ENCODE data around the gene ATE1.
A peak's percentile ranks its signal among the peaks of the same experiment; 100 is the strongest.
"Not testable (repeated sequence)": the region's sequence is repeated elsewhere in the genome, so short reads cannot be mapped to it uniquely, and the experiment has no call there.

Gene ATE1

DNA sequence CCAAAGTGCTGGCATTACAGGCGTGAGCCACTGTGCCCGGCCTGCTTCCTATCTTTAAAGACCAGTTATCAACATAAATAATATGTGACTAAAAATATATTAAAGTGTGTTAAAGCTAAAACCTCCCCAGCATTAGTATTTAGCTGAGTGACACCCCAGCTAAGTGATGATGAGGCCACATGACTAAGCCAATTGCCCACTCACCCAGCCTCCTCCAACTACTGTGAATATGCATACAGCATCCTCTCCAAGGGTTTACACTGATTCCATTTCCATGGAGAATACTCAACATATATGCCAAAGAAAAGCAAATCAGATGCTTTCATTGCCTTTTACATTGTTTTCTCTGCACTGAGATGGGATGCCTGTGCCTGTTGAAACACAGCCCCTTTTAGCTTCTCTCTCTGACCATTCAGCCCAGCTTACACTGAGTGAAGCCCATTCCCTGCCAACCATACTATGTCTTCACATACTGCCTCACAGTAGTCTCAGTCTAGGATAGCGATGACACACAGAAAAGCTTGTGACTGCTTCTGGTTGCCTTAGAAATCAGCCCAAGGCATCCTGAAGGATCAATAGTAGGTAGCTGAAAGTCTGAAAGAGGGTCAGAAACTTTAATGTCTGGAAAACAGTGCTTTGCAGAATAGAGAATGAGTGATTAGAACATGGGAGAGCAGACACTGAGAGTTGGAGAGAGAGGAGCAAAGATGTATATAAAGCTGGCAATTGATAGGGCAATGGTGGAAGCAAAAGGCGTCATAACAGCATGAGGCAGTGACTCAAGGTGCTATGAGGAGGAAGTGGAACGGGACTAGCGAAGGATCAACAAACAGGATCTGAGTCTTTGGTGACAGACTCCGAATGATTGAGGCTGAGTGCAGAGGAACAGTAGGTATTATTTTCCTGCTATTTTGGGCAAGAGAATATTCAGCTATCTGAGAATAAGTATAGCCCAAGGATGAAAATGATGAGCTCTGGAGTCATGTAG is 19.8 kb upstream of the ATE1 start:
- Mint-ChIP-seq H3K27me3 (no peaks in the 10 kb centered on the region), H3K4me3 (no peak overlapping the region), H3K4me1 (no peaks in the 10 kb centered on the region), H3K9me3 (no peaks in the 10 kb centered on the region), H3K27ac (peak overlapping the region in 1 of 2 donors; percentile 0)
- ATAC-seq = no peak
- DNase-seq = no peak

DNA sequence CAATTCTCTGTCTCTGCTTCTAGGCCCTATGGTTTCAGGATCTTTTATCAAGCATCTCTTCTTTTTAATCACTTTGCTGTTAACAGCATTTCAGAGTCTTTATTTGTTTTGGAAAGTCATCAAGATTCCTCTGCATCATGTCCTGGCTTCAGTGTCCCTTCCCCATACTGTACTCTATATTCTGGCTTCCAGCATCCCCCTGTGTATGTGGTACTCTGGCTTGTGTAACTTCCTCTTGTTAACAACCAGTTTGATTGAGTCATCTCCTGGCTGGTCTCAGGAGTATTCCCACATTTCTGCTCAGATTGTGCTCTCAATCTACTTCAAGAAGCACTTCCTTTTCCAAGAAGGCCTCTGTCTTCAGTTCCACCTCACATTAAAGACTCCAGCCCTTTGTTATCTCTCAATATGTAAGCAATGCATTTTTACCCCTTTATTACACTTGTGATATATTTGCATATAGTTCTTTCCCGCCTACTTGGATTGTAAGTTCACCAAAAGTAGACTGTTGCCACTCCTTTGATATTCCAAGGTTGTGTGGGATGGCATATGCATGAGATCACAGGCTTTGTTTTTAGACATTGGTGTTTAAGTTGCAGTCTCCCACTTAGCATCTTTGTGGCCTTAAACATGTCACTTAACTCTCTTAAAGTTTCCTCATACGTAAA is 15.1 kb upstream of the ATE1 start:
- no peak for ATAC-seq

DNA sequence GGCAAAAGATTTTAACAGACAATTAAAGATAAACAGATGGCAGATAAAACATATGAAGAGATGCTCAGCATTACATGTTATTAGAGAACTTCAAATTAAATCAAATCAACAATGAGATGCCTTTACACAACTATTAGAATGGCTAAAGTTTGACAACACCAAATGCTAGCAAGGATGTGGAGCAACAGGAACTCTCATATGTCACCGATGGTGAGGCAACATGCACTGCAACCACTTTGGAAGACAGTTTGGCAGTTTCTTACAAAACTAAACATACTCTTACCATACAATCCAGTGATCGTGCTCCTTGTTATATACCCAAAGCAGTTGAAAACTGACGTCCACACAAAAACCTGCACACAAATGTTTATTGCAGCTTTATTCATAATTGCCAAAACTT is 13.7 kb upstream of the ATE1 start:
- H3K9me3 Mint-ChIP-seq = no peaks in the 10 kb centered on the region
- ATAC-seq (no peak), DNase-seq (no peak)
- H3K27ac Mint-ChIP-seq = no peak overlapping the region
- no peaks in the 10 kb centered on the region for H3K4me1 Mint-ChIP-seq
- H3K27me3 Mint-ChIP-seq = peaks cover 26% of the 10 kb centered on the region
- no peak overlapping the region for H3K4me3 Mint-ChIP-seq

More for the DNA sequence above, 15.1 kb upstream of the ATE1 start:
- Mint-ChIP-seq H3K27ac (peak overlapping the region in 1 of 2 donors; percentile 38), H3K9me3 (no peaks in the 10 kb centered on the region), H3K4me1 (no peaks in the 10 kb centered on the region), H3K27me3 (peaks cover 16% of the 10 kb centered on the region), H3K4me3 (no peak overlapping the region)
- DNase-seq = no peak

DNA sequence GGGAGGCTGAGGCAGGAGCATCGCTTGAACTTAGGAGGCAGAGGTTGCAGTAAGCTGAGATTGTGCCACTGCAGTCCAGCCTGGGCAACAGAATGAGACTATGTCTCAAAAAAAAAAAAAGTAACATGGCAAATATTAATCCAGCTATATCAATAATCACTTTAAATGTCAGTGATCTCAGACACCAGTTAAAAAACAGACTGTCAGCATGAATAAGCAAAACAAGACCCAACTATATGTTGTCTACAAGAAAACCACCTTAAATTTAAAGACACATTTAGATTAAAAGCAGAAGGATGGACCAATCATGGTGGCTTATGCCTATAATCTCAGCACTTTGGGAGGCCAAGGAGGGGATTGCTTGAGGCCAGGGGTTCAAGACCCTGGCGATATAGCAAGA is 8.5 kb upstream of the ATE1 start:
- ATAC-seq (no peak), DNase-seq (no peak)
- H3K27ac Mint-ChIP-seq = no peak overlapping the region
- H3K9me3 Mint-ChIP-seq = no peaks in the 10 kb centered on the region
- no peaks in the 10 kb centered on the region for H3K4me1 Mint-ChIP-seq
- H3K27me3 Mint-ChIP-seq = peaks cover 26% of the 10 kb centered on the region
- H3K4me3 Mint-ChIP-seq = no peak overlapping the region

DNA sequence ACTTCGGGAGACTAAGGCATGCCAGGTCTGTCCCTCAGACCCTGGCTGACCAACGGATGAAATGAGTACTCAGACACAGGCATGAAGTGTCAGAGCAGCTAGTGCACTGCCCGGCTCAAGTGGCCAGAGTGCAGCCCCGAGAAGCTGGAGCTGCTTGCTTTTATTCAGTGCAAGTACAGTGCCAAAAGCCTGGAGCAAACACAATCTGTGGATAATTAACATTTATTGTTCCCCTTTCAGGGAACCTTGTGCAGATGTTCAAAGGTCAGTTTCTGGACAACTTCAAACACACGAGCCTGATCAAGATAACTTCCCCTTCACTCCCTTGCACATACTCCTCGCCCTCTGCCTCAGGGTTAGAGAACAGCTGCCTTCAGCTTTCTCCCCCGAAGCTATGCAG is 7.9 kb upstream of the ATE1 start:
- H3K9me3 Mint-ChIP-seq = no peaks in the 10 kb centered on the region
- H3K4me3 Mint-ChIP-seq = no peak overlapping the region
- H3K4me1 Mint-ChIP-seq = no peaks in the 10 kb centered on the region
- no peak for DNase-seq
- no peak overlapping the region for H3K27ac Mint-ChIP-seq
- no peak for ATAC-seq
- H3K27me3 Mint-ChIP-seq = peaks cover 26% of the 10 kb centered on the region

DNA sequence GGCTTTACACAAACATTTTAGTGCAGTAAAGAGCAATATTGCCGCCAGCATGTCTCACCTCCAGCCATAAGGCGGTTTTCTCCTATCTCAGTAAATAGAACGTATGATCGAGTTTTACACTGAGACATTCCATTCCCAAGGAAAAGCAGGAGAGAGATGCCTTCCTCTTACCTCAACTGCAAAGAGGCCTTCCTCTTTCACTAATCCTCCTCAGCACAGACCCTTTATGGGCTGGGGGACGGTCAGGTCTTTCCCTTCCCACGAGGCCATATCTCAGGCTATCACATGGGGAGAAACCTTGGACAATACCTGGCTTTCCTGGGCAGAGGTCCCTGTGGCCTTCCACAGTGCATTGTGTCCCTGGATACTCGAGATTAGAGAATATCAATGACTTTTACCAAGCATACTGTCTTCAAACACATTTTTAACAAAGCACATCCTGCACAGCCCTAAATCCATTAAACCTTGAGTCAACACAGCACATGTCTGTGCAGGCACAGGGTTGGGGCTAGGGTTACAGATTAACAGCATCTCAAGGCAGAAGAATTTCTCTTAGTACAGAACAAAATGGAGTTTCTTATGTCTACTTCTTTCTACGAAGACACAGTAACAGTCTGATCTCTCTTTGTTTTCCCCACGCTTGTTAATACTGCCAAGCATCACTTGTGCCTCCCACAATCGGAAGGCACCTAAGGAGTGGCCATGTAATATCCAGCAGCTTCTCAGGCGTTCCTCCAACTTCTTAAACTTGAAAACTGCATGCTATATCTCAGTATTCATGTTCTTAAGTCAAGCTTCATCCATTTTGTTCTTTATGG is 2.6 kb upstream of the ATE1 start:
- Mint-ChIP-seq H3K4me3 (peak overlapping the region in 1 of 2 donors; percentile 95), H3K4me1 (peaks cover 22% of the 10 kb centered on the region)
- H3K9me3 Mint-ChIP-seq, ATAC-seq, H3K27me3 Mint-ChIP-seq, DNase-seq, H3K27ac Mint-ChIP-seq: not testable (repeated sequence)

DNA sequence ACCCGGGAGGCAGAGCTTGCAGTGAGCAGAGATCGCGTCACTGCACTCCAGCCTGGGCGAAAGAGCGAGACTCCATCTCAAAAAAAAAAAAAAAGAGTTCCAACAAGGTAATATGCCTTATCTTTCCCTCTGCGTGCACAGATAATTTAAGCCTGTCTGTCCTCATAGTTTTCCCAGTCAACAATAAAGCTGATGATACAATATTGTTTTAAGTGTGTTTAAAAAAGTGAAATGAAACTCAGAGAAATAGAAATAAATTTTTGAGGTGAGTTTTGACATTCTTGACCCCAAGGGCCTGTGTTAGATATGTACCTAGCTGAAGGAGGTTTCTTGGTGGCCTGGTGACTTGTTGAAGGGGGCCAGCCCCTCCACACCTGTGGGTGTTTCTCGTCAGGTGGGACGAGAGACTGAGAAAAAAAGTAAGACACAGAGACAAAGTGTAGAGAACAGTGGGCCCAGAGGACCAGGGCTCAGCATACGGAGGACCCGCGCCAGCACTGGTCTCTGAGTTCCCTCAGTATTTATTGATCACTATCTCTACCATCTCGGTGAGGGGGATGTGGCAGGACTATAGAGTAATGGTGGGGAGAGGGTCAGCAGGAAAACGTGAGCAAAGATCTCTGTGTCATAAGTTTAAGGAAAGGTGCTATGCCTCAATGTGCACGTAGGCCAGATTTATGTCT is 1.9 kb upstream of the ATE1 start:
- not testable (repeated sequence) for ATAC-seq, H3K27me3 Mint-ChIP-seq, DNase-seq, H3K9me3 Mint-ChIP-seq
- peaks cover 27% of the 10 kb centered on the region for H3K4me1 Mint-ChIP-seq
- peak overlapping the region in 1 of 2 donors; percentile 95 for H3K4me3 Mint-ChIP-seq
- H3K27ac Mint-ChIP-seq = peak overlapping the region in 1 of 2 donors; percentile 35

DNA sequence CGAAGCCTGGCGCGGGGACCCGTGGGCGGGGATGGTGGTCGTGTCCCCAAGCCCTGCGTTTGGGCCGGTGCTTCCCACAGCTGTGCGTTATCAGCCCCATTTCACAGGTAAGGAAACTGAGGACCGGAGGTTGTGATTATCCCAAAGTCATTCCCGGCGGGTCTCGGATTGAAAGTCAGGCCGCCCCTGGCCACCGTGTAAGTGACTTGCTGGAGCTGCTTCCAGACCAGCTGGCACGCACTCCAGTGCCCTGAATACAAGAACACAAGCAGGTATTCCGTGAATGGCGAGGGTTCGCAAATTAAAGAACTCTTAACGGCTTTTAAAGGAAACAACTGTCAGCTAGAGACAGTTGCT is 675 bp upstream of the ATE1 start:
- H3K4me3 Mint-ChIP-seq = peak overlapping the region; percentile 94 to 95
- peak overlapping the region; percentile 92 to 100 for H3K27ac Mint-ChIP-seq
- peaks cover 27% of the 10 kb centered on the region for H3K4me1 Mint-ChIP-seq
- no peaks in the 10 kb centered on the region for H3K27me3 Mint-ChIP-seq
- DNase-seq = no peak
- H3K9me3 Mint-ChIP-seq = no peaks in the 10 kb centered on the region
- ATAC-seq = peak; percentile 2

DNA sequence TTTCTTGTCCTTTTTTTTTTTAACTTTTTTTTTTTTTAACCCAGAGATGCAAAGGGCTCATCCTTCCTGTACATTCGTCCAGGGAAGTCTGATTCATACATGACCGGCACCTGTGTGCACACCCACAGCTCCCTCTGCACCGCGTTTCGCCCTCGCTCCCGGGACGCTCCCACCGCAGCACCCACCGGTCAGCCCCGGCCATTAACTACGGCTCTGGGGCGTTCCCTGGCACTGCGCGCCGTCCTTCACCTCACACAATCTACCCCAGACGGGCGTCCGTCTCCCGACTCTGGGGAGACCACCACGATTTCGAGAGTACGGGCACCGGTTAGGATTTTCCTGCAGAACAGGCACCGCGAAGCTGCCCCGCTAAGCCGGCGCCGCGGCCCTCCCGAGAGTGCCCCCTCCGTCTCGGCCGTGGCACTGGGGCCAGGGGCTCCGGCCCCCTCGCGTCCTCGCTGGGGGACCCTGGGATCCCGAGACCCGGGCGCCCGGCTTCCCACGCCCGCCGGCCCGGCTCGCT is 452 bp downstream of the ATE1 start:
- peak overlapping the region; percentile 94 to 95 for H3K4me3 Mint-ChIP-seq
- no peaks in the 10 kb centered on the region for H3K27me3 Mint-ChIP-seq
- DNase-seq (no peak), ATAC-seq (peak; percentile 57)
- H3K27ac Mint-ChIP-seq = peak overlapping the region; percentile 95 to 96
- H3K4me1 Mint-ChIP-seq = peaks cover 32% of the 10 kb centered on the region
- no peaks in the 10 kb centered on the region for H3K9me3 Mint-ChIP-seq

DNA sequence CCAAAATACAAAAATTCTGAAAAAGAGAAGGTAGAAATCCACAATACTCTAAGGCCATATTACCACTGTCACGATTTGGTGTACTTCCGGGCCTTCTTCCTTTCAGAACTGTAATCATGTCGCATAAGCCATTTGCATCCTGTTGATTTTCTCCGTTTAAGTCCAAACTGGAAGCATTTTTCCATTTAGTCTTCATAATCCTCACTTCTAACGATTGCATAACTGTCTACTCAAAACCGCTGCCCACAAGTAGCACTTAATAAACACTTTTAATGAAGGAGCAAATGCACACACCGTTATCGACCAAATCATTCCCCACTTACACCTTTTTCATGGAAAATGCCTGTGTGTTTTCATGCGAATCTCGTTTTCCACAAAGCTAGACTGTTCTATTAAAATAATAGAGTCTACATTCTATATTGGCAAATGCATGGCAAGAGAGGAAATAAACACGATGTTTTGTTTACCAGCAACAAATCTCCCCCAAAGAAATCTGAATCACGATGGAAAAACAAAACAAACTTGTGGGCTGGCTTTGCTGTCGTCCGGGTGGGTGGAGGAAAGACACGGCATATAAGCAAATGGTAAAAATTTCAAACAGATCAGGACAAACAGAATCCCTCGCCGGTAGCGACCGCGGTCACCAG is 1.0 kb downstream of the ATE1 start:
- DNase-seq = no peak
- peaks cover 33% of the 10 kb centered on the region for H3K4me1 Mint-ChIP-seq
- ATAC-seq = no peak
- H3K4me3 Mint-ChIP-seq = peak overlapping the region; percentile 94 to 95
- H3K27ac Mint-ChIP-seq = peak overlapping the region; percentile 95 to 96
- no peaks in the 10 kb centered on the region for H3K27me3 Mint-ChIP-seq
- no peaks in the 10 kb centered on the region for H3K9me3 Mint-ChIP-seq

DNA sequence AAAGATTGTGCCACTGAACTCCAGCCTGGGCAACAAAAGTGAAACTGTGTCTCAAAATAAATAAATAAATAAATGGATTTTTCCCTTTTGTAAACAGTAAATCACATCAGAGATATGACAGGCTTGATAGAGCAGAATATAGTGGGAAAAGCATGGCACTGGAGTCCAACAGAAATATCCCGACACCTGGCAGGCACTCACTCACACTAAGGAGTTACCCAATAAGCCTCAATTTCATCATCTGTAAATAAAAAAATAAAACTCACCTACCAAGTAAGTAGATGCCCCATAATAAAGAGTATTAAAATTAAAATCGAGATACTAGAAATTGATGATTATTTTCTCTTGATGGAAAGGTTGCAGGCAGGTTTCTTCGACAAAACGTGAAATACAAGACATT is 1.7 kb downstream of the ATE1 start:
- Mint-ChIP-seq H3K4me3 (peak overlapping the region in 1 of 2 donors; percentile 15), H3K9me3 (no peaks in the 10 kb centered on the region), H3K27ac (no peak overlapping the region), H3K4me1 (peaks cover 33% of the 10 kb centered on the region), H3K27me3 (no peaks in the 10 kb centered on the region)
- ATAC-seq (no peak), DNase-seq (no peak)

DNA sequence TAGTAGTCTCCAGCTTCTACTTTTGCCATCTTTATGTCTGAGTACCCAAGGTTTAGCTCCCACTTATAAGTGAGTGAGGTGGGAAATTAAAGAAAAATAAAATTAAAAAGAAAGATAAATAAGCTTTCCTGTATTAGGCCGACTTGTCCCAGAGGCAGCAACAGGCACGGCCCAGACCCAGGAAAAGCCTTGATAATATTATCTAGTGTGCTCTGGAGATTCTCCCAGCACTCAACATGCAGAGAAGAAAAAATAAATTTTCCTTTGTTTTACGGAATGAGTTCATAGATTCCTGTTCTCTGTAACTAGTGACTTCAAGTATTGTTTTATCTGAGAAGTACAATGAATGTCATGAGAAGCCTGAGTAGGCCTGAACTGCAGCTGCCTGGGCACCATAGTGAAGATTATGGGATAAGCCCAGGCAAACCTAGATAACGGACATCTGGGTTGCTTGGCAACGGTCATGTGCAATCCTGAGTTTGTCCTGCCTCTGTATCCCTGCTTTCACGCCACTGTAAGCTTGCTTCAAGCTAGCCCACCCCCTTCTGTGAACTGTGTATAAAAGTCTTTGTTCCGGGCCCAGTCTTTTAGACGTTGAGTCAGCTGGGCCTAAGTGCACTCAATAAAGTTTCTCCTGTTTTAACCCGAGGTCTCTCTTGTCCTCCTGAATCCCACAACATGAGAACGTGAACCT is 6.4 kb downstream of the ATE1 start:
- H3K4me1 Mint-ChIP-seq = peaks cover 20% of the 10 kb centered on the region
- no peak for DNase-seq
- H3K27ac Mint-ChIP-seq = no peak overlapping the region
- no peak for ATAC-seq
- no peaks in the 10 kb centered on the region for H3K9me3 Mint-ChIP-seq
- H3K4me3 Mint-ChIP-seq = no peak overlapping the region
- no peaks in the 10 kb centered on the region for H3K27me3 Mint-ChIP-seq

DNA sequence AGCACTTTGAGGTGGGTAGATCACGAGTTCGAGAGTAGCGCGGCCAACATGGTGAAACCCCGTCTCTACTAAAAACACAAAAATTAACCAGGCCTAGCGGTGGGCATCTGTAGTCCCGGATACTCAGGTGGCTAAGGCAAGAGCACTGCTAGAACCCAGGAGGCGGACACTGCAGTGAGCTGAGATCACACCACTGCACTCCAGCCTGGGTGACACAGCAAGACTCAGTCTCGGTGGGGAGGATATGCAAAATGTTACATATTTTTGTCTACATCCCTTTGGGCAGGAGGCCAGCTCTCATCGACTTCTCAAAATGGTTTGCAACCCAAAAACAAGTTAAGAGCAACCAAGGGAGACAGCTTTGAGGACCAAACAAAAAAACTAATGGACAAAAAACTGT is 8.2 kb downstream of the ATE1 start:
- Mint-ChIP-seq H3K27me3 (no peaks in the 10 kb centered on the region), H3K4me3 (no peak overlapping the region), H3K27ac (no peak overlapping the region), H3K9me3 (no peaks in the 10 kb centered on the region), H3K4me1 (peaks cover 19% of the 10 kb centered on the region)
- no peak for DNase-seq
- no peak for ATAC-seq

DNA sequence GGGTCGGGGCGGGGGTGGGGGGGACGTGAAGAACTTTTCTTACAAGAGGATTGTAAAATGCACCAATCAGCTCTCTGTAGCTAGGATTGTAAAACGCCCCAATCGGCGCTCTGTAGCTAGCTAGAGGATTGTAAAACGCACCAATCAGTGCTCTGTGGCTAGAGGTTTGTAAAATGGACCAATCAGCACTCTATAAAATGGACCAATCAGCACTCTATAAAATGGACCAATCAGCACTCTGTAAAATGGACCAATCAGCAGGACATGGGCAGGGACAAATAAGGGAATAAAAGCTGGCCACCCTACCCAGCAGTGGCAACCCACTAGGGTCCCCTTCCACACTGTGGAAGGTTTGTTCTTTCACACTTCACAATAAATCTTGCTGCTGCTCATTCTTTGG is 9.0 kb downstream of the ATE1 start:
- not testable (repeated sequence) for ATAC-seq, DNase-seq, H3K27ac Mint-ChIP-seq, H3K27me3 Mint-ChIP-seq, H3K4me3 Mint-ChIP-seq, H3K9me3 Mint-ChIP-seq
- H3K4me1 Mint-ChIP-seq = peaks cover 21% of the 10 kb centered on the region
